Prostate gland (tissue), 2 donors: ENCODE data around the gene ARF6.

Source experiments
- POLR2A ChIP-seq: fragments of 450-650 bp; IDR thresholded peaks from one replicate; pipeline ENCODE4 v1.6.1; 2016; ENCODE audit warnings: antibody characterized with exemption, mild to moderate bottlenecking
- TF ChIP-seq, protein P1 (sequence below), 4 experiments: fragments of 200-600 bp in 2 of 4; fragments of 450-650 bp in 2 of 4; sonication (generic) in 2 of 4; IDR thresholded peaks; 1 replicate in 3 of 4; 2 replicates in 1 of 4; pipeline ENCODE4 v1.5.1; 2016 to 2019; ENCODE audit warnings: antibody characterized with exemption in 4 of 4, mild to moderate bottlenecking in 2 of 4, moderate library complexity in 2 of 4

DNA sequence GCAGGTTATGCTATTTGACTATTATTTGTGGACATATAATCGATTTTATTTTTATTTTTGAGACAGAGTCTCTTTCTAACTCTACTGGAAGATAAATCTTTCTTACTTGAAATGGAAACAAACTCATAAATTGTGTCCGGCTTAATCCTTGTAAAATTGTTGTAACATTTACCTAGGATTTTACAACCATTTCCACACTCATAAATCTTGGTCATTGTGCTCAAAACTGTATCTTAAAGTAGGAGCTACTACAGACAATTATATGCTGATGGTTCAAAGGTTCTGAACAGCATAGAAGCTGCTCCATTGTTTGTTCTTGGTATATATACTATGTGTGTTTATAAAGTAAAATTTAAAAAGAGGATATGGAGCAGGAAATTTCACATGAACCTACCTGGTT is 4.6 kb upstream of the ARF6 start:
- TF ChIP-seq POLR2A, result no peak
- TF ChIP-seq, protein P1, sequence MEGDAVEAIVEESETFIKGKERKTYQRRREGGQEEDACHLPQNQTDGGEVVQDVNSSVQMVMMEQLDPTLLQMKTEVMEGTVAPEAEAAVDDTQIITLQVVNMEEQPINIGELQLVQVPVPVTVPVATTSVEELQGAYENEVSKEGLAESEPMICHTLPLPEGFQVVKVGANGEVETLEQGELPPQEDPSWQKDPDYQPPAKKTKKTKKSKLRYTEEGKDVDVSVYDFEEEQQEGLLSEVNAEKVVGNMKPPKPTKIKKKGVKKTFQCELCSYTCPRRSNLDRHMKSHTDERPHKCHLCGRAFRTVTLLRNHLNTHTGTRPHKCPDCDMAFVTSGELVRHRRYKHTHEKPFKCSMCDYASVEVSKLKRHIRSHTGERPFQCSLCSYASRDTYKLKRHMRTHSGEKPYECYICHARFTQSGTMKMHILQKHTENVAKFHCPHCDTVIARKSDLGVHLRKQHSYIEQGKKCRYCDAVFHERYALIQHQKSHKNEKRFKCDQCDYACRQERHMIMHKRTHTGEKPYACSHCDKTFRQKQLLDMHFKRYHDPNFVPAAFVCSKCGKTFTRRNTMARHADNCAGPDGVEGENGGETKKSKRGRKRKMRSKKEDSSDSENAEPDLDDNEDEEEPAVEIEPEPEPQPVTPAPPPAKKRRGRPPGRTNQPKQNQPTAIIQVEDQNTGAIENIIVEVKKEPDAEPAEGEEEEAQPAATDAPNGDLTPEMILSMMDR (IDR thresholded peaks at IDR 0.05), result no peak
